Activated T-helper 2 cell treated with anti-CD3 and anti-CD28 coated beads, Interferon-gamma antibody, Interleukin-2, Interleukin-4, amounts not matched to agents 10 μg/mL and 5 μg/mL and 100 μg/mL, durations not matched to agents 14 hours and 24 hours and 36 hours (primary cell): ENCODE measurements around the gene UPK3BL2. TPM values are rescaled to one million over a fixed set of nuclear protein-coding genes. Genes with fewer than 3 reads are reported as not detected.
"Not testable (repeated sequence)": the region's sequence is repeated elsewhere in the genome, so short reads cannot be mapped to it uniquely, and the experiment has no call there.

Experiments used
- DNase-seq: peaks from one replicate; pipeline ENCODE4 v3.0.0; 2021; ENCODE audit warnings: low spot score
- H3K27ac Mint-ChIP-seq: one replicate; pipeline ENCODE4 v1.8.0; 2021; ENCODE audit warnings: mixed read lengths
- H3K27me3 Mint-ChIP-seq: one replicate; pipeline ENCODE4 v1.8.0; 2021; ENCODE audit warnings: low read depth, mixed read lengths
- H3K36me3 Mint-ChIP-seq: one replicate; pipeline ENCODE4 v1.8.0; 2021; ENCODE audit warnings: low read depth, mixed read lengths
- H3K4me1 Mint-ChIP-seq: one replicate; pipeline ENCODE4 v1.8.0; 2021; ENCODE audit warnings: low read depth, mixed read lengths
- H3K4me3 Mint-ChIP-seq: one replicate; pipeline ENCODE4 v1.8.0; 2021; ENCODE audit warnings: low read depth, mild to moderate bottlenecking, moderate library complexity, mixed read lengths
- H3K9me3 Mint-ChIP-seq: one replicate; pipeline ENCODE4 v1.8.0; 2021; ENCODE audit warnings: mixed read lengths
- intact Hi-C: fragments of 100-400 bp; cut with micrococcal nuclease; formaldehyde crosslinking; loops from one replicate; pipeline ENCODE4 v1.15.1; 2023
- total RNA-seq: library from RNA; stranded (reverse); gene quantifications from 2 replicates; pipeline ENCODE4 v1.2.3, GENCODE V29; 2022

Gene UPK3BL2
- total RNA-seq, 1 donor from 2014 or later, result 15.1 TPM

DNA sequence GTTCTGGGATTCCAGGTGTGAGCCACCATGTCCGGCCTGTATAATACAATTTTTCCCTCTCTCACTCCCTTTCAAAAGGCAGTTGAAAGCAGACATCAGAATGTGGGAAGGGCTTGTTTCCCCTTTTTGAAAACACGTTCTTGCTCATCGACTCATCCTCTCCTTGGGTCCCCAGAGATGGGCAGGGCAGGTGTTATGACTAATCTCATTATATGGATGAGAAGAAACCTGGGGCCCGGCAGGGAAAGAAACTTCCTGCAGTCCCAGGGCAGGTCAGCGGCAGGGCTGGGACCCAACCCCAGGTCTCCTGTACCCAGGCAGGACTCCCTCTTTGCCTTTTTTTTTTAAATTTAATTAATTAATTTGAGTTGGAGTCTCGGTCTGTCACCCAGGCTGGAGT lies 2.9 kb upstream of the UPK3BL2 start:
- DNase-seq, H3K4me1 Mint-ChIP-seq, H3K36me3 Mint-ChIP-seq, H3K27me3 Mint-ChIP-seq, H3K9me3 Mint-ChIP-seq, H3K27ac Mint-ChIP-seq, H3K4me3 Mint-ChIP-seq, intact Hi-C loops: not testable (repeated sequence)

DNA sequence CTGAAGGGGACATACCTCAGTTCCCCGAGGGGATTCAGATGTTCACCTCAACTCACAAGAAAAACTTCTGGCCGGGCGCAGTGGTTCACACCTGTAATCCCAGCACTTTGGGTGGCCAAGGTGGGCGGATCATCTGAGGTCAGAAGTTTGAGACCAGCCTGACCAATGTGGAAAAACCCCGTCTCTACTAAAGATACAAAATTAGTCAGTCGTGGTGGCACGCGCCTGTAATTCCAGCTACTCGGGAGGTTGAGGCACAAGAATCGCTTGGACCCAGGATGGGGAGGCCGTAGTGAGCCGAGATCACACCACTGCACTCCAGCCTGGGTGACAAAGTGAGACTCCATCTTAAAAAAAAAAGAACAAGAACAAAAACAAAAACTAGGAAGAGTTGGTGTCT lies 1.8 kb upstream of the UPK3BL2 start:
- H3K9me3 Mint-ChIP-seq, H3K27ac Mint-ChIP-seq, H3K36me3 Mint-ChIP-seq, H3K4me1 Mint-ChIP-seq, intact Hi-C loops, H3K4me3 Mint-ChIP-seq, DNase-seq, H3K27me3 Mint-ChIP-seq: not testable (repeated sequence)

DNA sequence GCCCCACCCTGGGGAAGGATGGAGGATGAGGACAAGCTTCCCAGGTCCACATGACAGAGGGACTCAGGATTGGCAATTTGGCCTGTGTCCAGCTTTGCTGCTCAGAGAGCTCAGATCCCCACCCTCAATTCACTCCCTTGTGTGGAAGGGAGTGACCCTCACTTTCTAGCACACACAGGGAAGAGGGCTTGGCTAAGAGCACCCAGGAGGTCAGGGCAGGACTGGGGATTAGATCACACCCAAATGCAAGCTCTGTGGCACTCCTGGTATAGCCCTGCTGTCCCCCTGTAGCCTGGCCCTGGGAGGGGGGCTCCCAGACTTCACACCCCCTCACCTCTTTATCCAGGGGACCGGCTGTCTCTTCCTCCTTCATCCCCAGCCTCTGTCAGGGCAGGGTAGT lies 876 bp upstream of the UPK3BL2 start:
- H3K9me3 Mint-ChIP-seq, H3K4me1 Mint-ChIP-seq, intact Hi-C loops, H3K27ac Mint-ChIP-seq, H3K27me3 Mint-ChIP-seq, H3K36me3 Mint-ChIP-seq, DNase-seq, H3K4me3 Mint-ChIP-seq: not testable (repeated sequence)

DNA sequence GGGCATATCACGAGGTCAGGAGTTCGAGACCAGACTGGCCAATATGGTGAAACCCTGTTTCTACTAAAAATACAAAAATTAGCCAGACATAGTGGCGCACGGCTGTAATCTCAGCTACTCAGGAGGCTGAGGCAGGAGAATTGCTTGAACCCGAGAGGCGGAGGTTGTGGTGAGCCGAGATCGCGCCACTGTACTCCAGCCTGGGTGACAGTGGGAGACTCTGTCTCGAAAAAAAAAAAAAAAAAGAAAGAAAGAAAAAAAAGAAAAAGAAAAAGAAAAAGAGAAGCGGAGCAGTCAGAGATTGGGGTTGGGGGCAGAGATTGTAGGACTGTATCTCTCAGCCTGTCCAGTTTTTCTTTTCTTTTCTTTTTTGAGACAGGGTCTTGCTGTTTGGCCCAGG lies 725 bp downstream of the UPK3BL2 start:
- DNase-seq, H3K4me3 Mint-ChIP-seq, H3K27me3 Mint-ChIP-seq, H3K9me3 Mint-ChIP-seq, intact Hi-C loops, H3K36me3 Mint-ChIP-seq, H3K27ac Mint-ChIP-seq, H3K4me1 Mint-ChIP-seq: not testable (repeated sequence)

DNA sequence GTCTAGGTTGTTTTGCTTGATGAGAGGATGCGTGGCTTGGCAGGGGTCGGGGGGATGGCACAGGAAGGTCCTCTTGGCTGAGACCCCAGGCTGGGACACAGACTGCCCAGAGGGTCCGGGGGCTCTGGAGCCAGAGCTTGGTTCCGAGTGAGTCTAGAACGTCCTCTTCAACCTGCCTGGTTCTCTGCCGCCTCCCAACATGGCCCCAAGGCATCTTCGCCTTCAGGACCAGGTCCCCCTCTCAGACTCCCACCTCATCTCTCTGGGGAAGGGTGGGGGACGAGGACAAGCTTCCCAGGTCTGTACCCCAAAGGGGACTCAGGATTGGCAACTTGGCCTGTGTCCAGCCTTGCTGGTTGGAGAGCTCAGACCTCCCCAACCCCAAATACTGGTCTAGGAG lies 1.4 kb downstream of the UPK3BL2 start:
- intact Hi-C loops, H3K27me3 Mint-ChIP-seq, H3K9me3 Mint-ChIP-seq, H3K4me3 Mint-ChIP-seq, H3K27ac Mint-ChIP-seq, H3K36me3 Mint-ChIP-seq, H3K4me1 Mint-ChIP-seq, DNase-seq: not testable (repeated sequence)

DNA sequence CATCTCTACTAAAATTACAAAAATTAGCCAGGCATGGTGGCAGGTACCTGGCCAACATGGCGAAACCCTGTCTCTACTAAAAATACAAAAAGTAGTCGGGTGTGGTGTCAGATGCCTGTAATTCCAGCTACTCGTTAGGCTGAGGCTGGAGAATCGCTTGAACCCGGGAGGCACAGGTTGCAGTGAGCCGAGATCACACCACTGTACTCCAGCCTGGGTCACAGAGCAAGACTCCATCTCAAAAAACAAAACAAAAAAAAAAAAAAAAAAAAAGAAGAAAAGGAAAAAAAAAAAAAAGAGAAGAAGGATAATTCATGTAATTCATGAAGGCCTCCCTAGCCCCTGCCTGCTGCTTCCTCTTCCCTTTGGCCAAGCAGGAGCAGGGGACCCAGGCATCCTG lies 2.9 kb downstream of the UPK3BL2 start:
- DNase-seq, H3K27ac Mint-ChIP-seq, H3K36me3 Mint-ChIP-seq, H3K27me3 Mint-ChIP-seq, intact Hi-C loops, H3K4me3 Mint-ChIP-seq, H3K4me1 Mint-ChIP-seq, H3K9me3 Mint-ChIP-seq: not testable (repeated sequence)

DNA sequence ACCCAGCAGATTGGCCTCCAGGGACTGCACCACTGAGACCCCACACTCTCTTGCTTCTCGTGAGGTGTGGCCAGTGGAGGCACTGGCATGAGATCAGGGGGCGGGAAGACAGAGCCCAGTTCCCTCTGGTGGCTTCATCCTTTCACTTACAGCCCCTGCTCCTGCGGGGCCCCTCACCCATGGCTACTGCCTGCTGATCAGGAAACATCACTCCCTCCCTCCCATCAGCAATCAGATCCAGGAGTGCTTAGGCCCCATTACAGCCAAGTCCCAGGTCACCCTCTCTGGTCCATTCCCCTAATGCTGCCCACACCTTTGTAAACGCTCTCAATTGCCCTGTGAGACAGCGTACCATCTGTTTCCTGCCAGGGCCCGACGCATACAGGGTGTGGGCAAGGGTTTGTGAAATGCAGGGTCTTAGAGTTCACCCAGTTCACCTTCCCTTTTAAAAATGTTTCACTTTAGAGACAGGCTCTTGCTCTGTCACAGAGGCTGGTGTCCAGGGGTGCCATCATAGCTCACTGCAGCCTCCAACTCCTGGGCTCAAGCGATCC lies 8.4 kb downstream of the UPK3BL2 start:
- H3K4me1 Mint-ChIP-seq, H3K27me3 Mint-ChIP-seq, H3K9me3 Mint-ChIP-seq, H3K27ac Mint-ChIP-seq, H3K4me3 Mint-ChIP-seq, H3K36me3 Mint-ChIP-seq, intact Hi-C loops, DNase-seq: not testable (repeated sequence)

DNA sequence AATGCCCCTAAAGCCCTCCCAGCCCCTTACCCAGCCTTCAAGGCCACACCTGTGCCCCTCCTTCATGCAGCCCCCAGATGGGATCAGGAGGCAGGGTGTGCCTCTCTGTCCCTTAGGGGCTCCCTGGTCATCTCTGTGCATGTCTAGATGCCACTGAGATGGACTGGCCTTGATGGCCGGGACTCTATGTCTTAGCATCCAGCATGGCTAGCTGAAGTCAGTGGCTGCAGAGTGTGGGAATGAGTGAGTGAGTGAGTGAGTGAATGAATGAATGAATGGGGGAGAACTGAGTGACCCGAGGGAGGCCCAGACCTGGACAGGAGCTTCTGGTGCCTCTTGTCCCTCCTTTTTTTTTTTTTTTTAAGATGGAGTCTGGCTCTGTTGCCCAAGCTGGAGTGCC lies 11.4 kb downstream of the UPK3BL2 start:
- H3K27me3 Mint-ChIP-seq, H3K4me3 Mint-ChIP-seq, H3K36me3 Mint-ChIP-seq, H3K27ac Mint-ChIP-seq, intact Hi-C loops, H3K9me3 Mint-ChIP-seq, H3K4me1 Mint-ChIP-seq, DNase-seq: not testable (repeated sequence)

DNA sequence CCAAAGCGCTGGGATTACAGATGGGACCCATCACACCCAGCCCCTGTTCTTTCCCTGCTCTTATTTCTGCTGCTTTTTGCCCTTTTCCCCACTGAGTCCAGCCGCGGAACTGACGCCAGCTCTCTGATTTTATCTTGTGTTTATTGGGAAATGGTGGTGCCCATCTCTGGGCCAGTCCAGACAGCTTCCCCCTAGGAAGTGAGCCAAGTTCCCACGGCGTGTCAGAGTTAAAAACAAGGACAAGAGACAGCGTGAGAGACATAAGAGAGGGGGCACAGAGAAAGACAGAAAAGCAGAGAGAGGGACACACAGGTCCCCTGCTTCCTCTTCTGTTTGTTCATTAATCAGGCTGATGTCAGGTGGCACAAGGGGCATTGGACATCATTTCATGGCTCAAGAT lies 11.9 kb downstream of the UPK3BL2 start:
- H3K9me3 Mint-ChIP-seq, H3K27me3 Mint-ChIP-seq, H3K4me3 Mint-ChIP-seq, H3K27ac Mint-ChIP-seq, DNase-seq, H3K4me1 Mint-ChIP-seq, intact Hi-C loops, H3K36me3 Mint-ChIP-seq: not testable (repeated sequence)

DNA sequence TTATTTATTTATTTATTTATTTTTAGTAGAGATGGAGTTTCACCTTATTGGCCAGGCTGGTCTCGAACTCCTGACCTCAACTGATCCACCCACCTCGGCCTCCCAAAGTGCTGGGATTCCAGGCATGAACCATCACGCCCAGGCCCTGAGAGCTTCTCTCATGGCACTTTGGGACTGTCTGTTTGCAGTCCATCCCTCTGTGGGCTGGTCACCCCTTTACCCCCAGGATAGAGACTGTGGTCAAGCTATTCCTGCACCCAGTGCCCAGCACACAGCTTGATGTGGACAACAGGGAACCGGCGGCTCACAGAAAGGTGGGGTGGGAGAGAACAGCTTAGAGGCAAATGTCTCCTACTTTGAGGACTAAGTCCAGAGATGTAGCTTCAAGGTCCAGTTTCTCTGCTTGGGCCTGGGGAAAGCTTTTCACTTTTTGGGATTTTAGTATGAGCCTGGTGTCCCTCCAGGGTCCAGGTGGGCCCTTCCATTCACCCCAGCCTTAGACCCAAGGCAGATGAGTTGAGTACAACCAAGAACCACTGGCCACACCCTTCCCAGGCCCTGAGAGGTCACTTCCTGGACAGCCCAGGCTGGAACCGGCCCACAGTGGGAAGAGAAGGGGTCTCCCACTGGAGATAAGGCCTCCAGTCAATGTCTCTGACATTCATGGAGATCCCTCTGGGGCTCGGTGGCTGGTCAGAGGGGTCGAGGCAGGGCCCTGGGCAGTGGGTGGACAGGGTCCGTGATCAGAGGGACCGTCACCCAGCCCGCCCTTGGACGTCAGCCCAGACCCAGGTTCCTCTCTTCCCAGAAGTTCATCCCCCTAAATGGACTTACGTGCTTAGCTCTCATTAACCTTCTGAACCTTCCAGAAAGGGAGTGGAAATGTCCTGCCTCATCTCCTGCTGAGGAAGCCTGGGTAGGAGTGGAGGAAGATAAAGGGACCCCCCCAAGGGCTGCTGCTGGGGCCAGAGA lies 15.4 kb downstream of the UPK3BL2 start:
- H3K9me3 Mint-ChIP-seq, H3K4me1 Mint-ChIP-seq, H3K36me3 Mint-ChIP-seq, H3K27me3 Mint-ChIP-seq, DNase-seq, H3K27ac Mint-ChIP-seq, intact Hi-C loops, H3K4me3 Mint-ChIP-seq: not testable (repeated sequence)

DNA sequence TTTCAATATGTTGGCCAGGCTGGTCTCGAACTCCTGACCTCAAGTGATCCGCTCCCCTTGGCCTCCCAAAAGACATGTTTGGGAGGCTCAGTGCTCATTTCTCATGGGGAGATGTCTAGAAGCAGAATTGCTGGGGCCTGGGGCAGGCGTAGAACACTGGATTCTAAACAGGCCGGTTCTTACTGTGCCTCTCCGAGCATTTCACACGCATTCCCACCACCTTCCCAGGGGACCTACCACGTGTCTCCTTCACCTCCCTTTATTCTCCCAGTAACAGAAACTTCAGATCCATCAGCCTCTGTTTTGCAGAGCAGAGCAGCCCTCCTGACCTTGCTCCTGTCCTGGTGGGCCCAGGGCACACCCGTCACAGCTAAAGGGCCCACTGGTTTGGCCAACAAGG lies 16.3 kb downstream of the UPK3BL2 start:
- H3K9me3 Mint-ChIP-seq, intact Hi-C loops, H3K4me1 Mint-ChIP-seq, H3K36me3 Mint-ChIP-seq, H3K27me3 Mint-ChIP-seq, DNase-seq, H3K4me3 Mint-ChIP-seq, H3K27ac Mint-ChIP-seq: not testable (repeated sequence)

DNA sequence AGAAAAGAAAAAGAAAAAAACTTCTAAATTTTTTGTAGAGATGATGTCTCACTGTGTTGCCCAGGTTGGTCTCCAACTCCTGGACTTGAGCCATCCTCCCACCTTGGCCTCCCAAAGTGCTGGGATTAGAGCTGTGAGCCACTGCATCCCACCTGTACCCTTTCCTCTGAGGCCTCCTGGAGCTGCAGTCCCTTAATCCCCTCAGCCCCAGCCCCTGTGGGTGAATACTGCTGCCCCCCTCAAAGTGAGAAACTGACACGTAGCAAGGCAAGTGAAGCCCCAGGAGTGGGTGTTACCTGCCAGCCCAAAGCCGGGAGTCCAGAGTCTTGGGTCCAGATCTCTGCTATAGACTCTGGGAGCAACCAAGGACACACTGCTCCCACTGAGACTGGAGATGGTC lies 18.7 kb downstream of the UPK3BL2 start:
- H3K4me3 Mint-ChIP-seq, DNase-seq, H3K27me3 Mint-ChIP-seq, H3K27ac Mint-ChIP-seq, intact Hi-C loops, H3K36me3 Mint-ChIP-seq, H3K4me1 Mint-ChIP-seq, H3K9me3 Mint-ChIP-seq: not testable (repeated sequence)

DNA sequence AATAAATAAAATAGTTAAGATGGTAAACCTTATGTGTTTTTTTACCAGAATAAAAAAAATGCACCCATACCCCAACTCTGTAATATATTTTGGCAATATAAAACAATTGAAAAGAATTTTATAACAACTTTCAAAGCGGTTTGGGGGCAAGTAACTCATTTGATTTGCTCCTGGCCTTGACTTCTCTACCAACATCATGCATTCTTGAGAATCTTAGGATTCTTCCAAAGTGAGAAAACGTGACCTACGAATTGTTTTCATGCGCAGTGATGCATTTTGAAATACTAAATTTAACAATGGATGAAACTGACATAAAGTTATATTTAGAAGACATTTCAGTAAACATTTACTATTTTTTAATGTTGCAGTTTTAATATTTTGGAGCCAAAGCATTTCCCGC lies 22.7 kb downstream of the UPK3BL2 start:
- intact Hi-C loops, H3K4me3 Mint-ChIP-seq, H3K4me1 Mint-ChIP-seq, H3K36me3 Mint-ChIP-seq, H3K9me3 Mint-ChIP-seq, H3K27ac Mint-ChIP-seq, DNase-seq, H3K27me3 Mint-ChIP-seq: not testable (repeated sequence)
